PC-9 (cell line): ENCODE measurements around the gene MBNL2.

ENCODE experiments used
- CTCF ChIP-seq: fragments of 200-600 bp; sonication (generic); conservative IDR thresholded peaks from 2 replicates; pipeline ENCODE4 v1.6.1; 2017; ENCODE audit warnings: mixed run types, antibody characterized with exemption, mild to moderate bottlenecking, moderate library complexity
- EZH2 ChIP-seq: fragments of 200-600 bp; sonication (generic); IDR thresholded peaks from 2 replicates; pipeline ENCODE4 v1.8.0; 2017; ENCODE audit warnings: antibody characterized with exemption, low read depth

- TF ChIP-seq CTCF (no peak), EZH2 (no peak)
Observed at GRCh38 chr13:97221046-97221445, 1.1 kb upstream of the MBNL2 start.
